Right ventricle myocardium inferior (tissue), 1 donor: ENCODE data around the gene MARK4. TPM values are rescaled to one million over a fixed set of nuclear protein-coding genes. Genes with fewer than 3 reads are reported as not detected.
"Not testable (repeated sequence)": the region's sequence is repeated elsewhere in the genome, so short reads cannot be mapped to it uniquely, and the experiment has no call there.

ENCODE experiments used
- ATAC-seq: fragments of 200-7000 bp; cut with Tn5 transposase; one replicate; pipeline ENCODE4 v1.9.1; 2020; ENCODE audit warnings: mild to moderate bottlenecking, moderate library complexity
- DNase-seq: peaks from one replicate; pipeline ENCODE4 v3.0.0; 2021; ENCODE audit errors: missing footprints
- intact Hi-C: fragments of 100-400 bp; cut with DNase I; formaldehyde crosslinking; loops from one replicate; pipeline ENCODE4 v1.11.0; 2022
- total RNA-seq: library from RNA; stranded (reverse); fragmentation: NEBNext Ultra II Directional; extraction: Animal tissue kit (Norgen Biotek cat#: 25700); gene quantifications from one replicate; pipeline ENCODE4 v1.2.1, GENCODE V29; 2021
- donor health status: DM: no; HTN: yes; CAD: no; lungs with severe emphysema.

Gene MARK4
- total RNA-seq, 1 donor from 2014 or later, result 24.8 TPM

DNA sequence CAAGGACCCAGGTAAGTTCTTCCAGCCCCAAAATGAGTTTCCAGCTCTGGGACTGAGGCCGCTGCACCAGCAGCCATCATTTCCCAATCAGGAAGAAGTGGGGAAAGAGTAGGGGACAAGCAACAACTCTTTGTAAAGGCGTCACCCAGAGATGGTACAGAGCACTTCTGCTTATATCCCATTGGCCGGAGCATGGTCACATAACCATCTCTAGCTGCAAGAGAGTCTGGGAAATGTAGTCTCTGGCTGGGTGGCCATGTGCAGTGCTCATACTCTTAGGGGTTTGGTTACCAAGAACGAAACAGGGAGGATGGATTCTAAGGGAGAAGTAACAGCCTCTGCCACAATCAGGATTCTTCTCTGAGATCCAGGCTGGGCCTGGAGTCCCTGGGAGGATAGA lies 45.3 kb downstream of the MARK4 start:
- ATAC-seq (no peak), DNase-seq (no peak)
- intact Hi-C loops, result no loop called here

DNA sequence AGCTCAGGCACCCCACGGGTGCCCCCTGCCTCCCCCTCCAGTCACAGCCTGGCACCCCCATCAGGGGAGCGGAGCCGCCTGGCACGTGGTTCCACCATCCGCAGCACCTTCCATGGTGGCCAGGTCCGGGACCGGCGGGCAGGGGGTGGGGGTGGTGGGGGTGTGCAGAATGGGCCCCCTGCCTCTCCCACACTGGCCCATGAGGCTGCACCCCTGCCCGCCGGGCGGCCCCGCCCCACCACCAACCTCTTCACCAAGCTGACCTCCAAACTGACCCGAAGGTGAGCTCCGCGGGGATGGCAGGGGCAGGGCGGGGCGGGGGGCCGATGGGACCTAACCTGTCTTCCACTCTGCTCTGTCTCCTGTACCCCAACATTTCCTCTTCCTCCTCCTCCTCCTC lies 46.6 kb downstream of the MARK4 start:
- DNase-seq (no peak), ATAC-seq (no peak)
- intact Hi-C loops, result no loop called here

DNA sequence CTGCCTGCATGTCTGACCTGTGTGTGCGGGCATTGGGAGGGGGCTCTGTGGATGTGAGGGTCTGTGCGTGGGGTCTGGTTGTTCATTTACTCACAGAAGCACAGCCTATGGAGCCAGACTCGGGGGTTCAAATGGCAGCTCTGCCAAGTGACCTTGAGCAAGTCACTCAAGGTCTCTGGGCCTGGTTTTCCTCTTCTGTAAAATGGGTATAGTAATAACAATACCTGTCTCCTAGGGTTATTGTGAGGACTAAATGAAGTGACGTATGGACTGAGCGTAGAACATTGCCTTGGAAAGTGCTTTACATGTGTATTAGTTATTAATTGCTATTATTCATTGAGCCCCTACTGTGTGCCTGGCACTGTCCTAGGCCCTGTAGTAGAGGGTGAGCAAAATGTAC lies 47.2 kb downstream of the MARK4 start:
- intact Hi-C loops, result no loop called here
- ATAC-seq (no peak), DNase-seq (no peak)

DNA sequence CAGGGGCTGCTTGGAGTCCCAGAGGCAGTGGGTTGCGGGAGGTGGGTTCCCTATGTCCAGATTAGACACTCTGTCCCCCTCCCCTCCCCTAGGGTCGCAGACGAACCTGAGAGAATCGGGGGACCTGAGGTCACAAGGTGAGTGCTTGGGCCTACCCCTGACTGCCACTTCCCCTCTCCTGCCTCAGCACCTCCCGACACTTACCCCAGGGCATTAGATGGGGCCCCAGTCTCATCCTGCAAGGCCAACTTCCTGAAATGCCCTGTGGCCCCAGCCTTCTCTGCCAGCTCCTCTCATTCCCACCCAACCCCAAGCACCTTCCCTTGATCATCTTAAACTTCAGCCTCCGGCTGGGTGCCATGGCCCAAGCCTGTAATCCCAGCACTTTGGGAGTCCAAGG lies 48.6 kb downstream of the MARK4 start:
- ATAC-seq, result no peak
- intact Hi-C loops, result no loop called here
- DNase-seq, result no peak

DNA sequence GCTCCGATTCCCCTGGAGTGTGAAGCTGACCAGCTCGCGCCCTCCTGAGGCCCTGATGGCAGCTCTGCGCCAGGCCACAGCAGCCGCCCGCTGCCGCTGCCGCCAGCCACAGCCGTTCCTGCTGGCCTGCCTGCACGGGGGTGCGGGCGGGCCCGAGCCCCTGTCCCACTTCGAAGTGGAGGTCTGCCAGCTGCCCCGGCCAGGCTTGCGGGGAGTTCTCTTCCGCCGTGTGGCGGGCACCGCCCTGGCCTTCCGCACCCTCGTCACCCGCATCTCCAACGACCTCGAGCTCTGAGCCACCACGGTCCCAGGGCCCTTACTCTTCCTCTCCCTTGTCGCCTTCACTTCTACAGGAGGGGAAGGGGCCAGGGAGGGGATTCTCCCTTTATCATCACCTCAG lies 51.3 kb downstream of the MARK4 start:
- DNase-seq (no peak), ATAC-seq (no peak)
- intact Hi-C loops, result no loop called here

DNA sequence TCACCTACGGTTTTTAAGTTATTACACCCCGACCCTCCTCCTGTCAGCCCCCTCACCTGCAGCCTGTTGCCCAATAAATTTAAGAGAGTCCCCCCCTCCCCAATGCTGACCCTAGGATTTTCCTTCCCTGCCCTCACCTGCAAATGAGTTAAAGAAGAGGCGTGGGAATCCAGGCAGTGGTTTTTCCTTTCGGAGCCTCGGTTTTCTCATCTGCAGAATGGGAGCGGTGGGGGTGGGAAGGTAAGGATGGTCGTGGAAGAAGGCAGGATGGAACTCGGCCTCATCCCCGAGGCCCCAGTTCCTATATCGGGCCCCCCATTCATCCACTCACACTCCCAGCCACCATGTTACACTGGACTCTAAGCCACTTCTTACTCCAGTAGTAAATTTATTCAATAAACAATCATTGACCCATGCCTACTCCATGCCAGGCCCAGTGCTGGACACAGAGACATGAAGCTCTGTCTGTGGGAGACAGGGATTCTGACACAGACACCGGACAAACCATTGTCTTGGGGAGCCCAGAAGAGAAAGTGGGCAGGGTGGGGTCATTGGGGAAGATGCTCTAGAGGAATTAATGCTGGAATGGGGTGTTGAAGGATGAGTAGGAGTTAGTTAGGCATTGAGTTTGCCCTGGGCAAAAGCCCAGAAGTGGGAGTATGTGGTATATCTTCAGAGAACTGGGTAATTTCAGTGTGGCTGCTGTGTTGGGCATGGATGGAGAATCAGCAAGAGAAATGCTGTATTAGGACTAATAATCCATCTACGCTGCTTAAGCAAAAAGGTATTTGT lies 52.4 kb downstream of the MARK4 start:
- DNase-seq (no peak), ATAC-seq (no peak)
- intact Hi-C loops, result no loop called here

DNA sequence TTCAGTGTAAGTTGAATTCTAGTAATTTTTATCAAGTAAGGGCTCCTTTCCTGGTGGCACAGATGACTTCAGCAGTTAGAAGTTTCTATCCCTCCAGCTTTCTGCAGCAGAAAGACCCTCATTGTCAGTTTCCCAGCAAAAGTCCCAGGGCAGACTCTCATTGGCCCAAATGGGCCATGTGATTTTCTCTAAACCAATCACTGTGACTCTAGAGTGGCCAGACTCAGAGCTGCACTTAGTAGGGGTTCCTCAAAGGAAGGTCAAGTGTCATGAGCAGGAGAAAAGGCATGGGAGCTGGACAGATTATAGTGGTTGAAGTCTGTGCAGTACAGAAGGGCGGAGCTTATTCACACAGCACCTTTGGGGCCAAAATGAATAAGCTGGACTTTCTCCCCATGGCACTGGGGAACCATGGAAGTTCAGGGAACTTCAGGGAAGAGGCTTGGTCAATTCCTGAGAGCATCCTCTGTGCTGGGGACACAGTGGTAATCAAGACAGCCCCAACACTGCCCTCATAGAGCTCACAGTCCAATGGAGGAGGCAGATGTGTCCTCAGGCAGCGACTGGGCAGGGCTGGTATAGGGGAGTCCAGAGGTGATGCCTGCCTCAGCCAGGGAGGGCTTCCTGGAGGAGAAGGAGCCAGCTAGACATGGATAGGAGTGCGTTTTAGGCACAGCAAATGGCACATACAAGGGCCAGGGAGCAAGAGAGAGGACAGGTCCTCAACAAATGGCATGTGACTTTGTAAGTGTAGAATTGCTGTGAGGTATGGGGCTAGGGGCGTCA lies 53.3 kb downstream of the MARK4 start:
- intact Hi-C loops, result no loop called here
- ATAC-seq (peak; percentile 35), DNase-seq (no peak)

DNA sequence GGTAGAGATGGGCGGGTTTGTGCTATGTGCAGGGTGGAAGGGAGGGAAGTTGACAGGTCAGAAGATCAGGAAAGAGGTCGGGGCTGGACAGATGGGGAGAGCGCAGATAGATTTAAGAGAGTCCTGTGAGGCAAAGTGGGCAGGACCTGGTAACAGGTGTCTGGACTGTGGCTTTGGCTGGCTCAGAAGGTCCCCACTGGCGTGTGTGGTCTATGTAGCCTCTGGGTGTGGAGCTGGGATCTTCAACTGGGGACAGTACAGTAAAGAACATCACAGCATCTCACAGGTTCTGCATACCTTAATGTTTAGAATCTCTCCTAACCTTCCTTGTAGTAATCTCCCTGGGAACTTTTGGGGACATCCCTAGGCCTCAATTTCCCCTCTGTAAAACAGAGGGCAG lies 53.9 kb downstream of the MARK4 start:
- peak; percentile 12 for ATAC-seq
- no peak for DNase-seq
- intact Hi-C loops, result no loop called here

DNA sequence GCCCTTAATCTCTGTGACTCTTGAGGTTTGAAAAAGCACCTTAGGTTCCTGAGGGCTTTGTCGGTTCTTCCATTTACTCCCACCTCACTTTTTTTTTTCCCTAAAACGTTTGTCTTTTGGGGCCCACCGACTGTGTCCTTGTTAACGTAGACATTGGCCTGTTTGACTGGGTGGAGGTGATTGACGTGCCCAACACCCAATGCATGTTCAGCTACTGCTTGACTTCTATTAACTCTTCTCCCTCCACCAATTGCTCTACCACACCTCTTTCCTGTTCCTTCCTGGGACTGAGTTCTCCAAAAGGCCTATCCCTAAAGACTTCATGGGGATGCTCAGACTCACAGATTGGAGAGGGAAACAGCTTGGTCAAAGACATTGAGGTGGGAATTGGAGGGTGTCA lies 54.4 kb downstream of the MARK4 start:
- ATAC-seq, result no peak
- no peak for DNase-seq
- intact Hi-C loops, result no loop called here

DNA sequence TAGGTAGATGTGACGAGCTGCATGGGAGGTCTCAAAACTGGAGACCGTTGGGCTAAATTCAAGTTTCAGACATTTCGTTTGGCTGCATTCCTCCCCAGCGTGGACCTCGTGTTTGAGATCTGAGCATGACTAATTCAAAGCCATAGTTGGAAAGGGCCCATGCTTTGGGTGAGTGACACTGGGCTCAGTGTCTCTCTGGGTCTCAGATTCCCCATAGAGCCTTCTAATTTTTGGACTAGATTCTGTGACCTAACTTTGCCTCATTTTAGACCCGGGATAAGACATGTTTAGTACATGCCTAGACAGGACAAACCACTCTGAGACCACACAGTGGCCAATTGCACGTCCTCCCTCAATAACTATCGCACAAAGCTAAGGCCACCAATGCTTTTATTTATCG lies 55.0 kb downstream of the MARK4 start:
- intact Hi-C loops, result no loop called here
- no peak for DNase-seq
- ATAC-seq, result no peak

DNA sequence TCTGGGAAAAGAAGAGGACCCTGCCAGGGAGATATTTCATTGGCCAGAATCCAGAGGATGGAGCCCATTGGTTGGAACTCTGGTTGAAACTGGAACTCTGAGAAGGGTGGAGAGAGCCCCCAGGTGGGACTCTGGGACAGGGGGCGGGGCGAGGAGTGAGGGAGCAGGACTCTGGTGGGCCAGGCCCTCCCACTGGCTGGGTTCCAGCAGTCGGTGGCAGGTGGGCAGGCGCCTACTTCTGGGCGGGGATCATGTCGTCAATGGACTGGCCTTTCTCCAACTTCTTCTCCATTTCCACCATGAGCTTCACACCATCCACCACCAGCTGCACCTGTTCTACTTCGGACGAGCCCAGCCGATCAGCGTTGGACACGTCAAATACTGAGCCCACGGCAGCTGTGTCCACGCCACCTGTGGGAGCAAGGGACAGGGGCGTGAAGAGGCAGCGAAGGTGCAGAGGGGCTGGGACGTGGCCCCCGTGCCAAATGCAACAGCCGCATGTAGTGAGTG lies 55.5 kb downstream of the MARK4 start:
- intact Hi-C loops, result no loop called here
- ATAC-seq (no peak), DNase-seq (no peak)

DNA sequence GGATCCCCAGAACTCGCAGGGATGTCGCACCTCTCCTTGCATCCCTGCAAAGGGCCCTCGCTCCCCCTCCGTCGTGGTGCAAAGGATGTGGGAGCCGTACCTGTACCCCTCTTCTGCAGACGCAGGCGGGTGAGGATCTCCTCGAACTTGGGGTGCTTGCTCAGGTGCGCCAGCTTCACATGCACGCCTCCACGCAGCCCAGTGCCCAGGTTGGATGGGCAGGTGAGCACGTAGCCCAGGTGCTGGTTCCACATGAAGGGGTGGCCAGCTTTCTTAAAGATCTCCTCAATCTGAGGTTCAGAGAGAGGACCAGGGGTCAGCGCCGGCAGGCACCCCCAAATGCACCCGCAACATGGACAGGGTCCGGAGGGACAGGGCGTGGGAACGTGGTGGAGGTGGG lies 56.3 kb downstream of the MARK4 start:
- no peak for ATAC-seq
- DNase-seq, result no peak
- intact Hi-C loops, result no loop called here

DNA sequence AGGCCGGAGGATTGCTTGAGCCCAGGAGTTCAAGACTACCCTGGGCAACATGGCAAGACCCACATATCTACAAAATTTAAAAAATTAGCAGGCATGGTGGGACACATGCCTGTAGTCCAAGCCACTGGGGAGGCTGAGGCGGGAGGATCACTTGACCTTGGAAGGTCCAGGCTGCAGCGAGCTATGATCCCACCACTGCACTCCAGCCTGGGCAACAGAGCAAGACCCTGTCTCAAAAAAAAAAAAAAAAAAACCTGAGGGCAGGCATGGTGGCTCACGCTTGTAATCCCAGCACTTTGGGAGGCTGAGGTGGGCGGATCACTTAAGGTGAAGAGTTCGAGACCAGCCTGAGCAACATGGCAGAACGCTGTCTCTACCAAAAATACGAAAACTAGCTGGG lies 58.3 kb downstream of the MARK4 start:
- intact Hi-C loops, ATAC-seq: not testable (repeated sequence)
- DNase-seq, result peak; percentile 41

DNA sequence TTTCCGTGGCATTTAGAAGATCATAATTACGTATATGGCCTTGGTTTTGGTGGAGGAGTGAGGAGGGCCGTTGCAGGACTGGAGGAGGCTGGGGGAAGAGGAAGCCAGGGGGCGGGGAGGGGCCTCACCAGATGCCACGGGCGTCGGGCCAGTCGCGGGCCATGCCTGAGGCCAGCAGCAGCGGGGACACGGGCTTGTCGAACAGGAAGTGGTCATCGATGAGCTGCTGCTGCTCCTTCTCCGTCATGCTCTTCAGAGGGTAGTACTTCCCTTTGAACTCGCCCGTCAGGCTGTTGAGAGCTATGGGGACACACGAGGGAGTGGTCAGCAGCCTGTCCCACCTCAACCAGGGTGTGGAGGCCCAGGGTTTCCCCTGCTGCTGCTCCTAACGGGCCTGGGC lies 60.5 kb downstream of the MARK4 start:
- DNase-seq (no peak), ATAC-seq (no peak)
- intact Hi-C loops, result no loop called here

DNA sequence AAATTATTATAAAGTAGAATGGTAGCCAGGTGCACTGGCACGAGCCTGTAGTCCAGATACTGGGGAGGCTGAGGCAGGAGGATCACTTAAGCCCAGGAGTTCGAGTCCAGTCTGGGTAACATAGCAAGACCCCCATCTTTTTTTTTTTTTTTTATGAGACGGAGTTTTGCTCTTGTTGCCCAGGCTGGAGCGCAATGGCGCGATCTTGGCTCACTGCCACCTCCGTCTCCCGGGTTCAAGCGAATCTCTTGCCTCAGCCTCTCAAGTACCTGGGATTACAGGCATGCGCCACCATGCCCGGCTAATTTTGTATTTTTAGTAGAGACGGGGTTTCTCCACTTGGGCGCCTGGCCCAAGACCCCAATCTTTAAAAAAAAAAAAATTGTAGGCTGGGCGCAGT lies 61.2 kb downstream of the MARK4 start:
- intact Hi-C loops, ATAC-seq, DNase-seq: not testable (repeated sequence)

DNA sequence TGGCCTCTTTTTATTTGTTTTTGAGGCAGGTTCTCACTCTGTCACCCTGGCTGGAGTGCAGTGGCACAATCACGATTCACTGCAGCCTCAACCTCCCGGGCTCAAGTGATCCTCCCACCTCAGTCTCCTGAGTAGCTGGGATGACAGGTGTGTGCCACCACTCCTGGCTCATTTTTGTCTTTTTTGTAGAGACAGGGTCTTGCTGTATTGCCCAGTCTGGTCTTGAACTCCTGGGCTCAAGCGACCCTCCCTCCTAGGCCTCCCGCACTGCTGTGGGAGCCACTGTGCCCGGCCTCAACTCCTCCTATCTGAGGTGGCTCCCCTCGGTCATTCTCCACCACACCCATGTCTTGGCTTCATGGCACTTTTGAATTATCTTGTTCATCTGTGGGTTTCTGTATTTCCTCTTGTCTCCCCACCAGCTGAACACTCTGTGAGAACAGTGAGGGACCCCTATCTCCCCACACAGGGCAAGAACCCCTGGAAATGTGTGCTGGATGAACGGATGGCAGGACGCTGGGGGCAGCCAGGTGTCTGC lies 63.7 kb downstream of the MARK4 start:
- intact Hi-C loops, result no loop called here
- DNase-seq, result no peak
- ATAC-seq, result no peak

DNA sequence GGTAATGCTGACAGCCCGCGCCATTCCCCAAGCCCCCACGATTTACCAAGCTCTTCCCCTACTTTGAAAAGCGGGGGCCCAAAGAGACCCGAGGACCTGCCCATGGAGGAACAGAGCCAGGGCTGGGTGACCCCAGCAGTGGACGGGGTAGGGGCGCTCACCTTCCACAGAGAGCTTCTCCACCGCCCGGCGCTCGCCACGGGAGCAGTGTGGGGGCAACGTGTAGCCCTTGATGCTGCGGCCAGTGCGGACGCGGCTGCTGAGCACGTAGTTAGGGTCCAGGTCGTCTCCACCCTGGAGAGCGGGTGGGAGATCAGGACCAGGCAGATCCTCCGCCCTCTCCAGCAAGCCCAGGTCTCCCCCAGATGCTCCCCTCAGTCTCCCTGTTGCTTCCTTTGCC lies 64.2 kb downstream of the MARK4 start:
- intact Hi-C loops, result no loop called here
- ATAC-seq (no peak), DNase-seq (no peak)

DNA sequence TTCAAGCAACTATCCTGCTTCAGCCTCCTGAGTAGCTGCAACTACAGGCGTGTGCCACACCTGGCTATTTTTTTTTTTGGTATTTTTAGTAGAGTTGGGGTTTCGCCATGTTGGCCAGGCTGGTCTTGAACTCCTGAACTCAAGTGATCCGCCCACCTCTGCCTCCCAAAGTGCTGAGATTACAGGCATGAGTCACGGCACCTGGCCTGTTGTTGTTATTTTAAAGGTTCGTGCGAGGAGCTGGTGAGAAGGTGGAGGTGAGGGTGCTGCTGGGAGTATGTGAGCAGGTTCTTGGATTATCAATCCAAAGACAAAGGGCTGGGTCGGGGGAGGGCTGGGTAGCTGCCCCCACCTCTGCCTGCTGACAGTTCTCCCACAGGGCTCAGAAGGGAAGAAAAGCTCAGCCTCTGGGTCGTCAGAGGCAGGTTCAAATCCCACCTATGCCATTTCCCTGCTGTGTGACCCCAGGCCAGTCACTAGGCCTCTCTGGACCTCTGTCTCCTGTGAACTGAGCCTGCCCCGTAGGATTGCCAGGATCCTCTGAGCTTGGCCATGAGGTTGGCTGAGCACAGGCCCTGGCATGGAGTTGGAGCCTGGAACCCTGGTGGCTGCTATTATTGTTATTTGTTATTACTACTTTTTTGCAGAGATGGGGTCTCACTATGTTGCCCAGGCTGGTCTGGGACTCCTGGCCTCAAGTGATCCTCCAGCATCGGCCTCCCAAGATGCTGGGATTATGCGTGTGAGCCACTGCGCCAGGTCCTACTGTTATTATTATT lies 70.1 kb downstream of the MARK4 start:
- no peak for ATAC-seq
- peak; percentile 34 for DNase-seq
- intact Hi-C loops, result no loop called here

DNA sequence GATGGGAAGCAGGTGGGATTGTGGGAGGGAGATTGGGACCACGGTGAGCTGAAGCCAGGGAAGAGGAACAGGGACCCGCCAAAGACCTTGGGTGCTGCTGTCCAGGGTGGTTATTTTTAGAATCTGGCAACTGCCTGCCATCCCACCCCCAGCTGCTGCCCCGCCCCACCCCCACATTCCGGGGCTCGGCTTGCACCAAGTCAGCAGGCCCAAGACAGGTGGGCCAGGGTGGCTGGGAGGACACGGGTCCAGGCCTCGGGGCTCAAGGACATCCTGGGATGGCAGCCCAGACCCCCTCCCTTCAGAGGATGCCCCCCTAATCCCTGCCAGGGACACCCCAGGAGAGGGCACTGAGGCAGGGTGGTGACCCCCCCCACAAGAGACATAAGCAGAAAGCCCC lies 70.8 kb downstream of the MARK4 start:
- ATAC-seq (peak; percentile 22), DNase-seq (peak; percentile 62)
- intact Hi-C loops, result no loop called here
